ENCODE measurements around the gene IGF2BP2. TPM values are rescaled to one million over a fixed set of nuclear protein-coding genes. Genes with fewer than 3 reads are reported as not detected.
A peak's percentile ranks its signal among the peaks of the same experiment; 100 is the strongest.
"Not testable (repeated sequence)": the region's sequence is repeated elsewhere in the genome, so short reads cannot be mapped to it uniquely, and the experiment has no call there.

Gene IGF2BP2
- total RNA-seq, 1 experiment from 2014 or later: 75.9 TPM

- H3K4me1 Mint-ChIP-seq (ENCODE audit: low read depth, unreplicated experiment): peaks cover 16% of the 10 kb centered on the region
- H3K9me3 Mint-ChIP-seq (ENCODE audit: unreplicated experiment); H3K27me3 ChIP-seq (replicated peaks; ENCODE audit: control insufficient read depth, insufficient read depth, low read length); H3K36me3 ChIP-seq (ENCODE audit: control insufficient read depth, insufficient read depth, low read length); H3K36me3 Mint-ChIP-seq (ENCODE audit: insufficient read depth, unreplicated experiment); H3K27ac Mint-ChIP-seq (ENCODE audit: unreplicated experiment); H3K4me3 ChIP-seq (ENCODE audit: low read depth, low read length); H3K4me1 ChIP-seq; H3K4me3 Mint-ChIP-seq (ENCODE audit: unreplicated experiment); H3K27me3 Mint-ChIP-seq (ENCODE audit: insufficient read depth, unreplicated experiment); H3K9me3 ChIP-seq; BruUV-seq (replicated peaks): not testable (repeated sequence)
- ChIA-PET POLR2A (interaction anchor here (0.5 to 0.6 kb wide), 2 partner anchors 9 to 183 kb away, joined by 3 to 4 read pairs; partner anchors contain the start of gene SENP2), CTCF (interaction anchor here (0.6 to 2.0 kb wide), 18 partner anchors 9 to 175 kb away, joined by 3 to 21 read pairs (median 4); no protein-coding TSS in a partner anchor)
- intact Hi-C loops (cut with micrococcal nuclease; ENCODE audit: unreplicated experiment): loop anchor here (1.0 to 2.0 kb wide), 3 partner anchors 34 to 108 kb away; no protein-coding TSS in a partner anchor
- DNase-seq: peak; percentile 52 to 69
- TF ChIP-seq CTCF (IDR thresholded peaks at IDR 0.05; ENCODE audit: insufficient read depth in 1 of 2, low read depth in 1 of 2, low read length in 1 of 2, severe bottlenecking in 1 of 2, unreplicated experiment in 1 of 2): peak; percentile 74 to 80
Observed at GRCh38 chr3:185768578-185768982, 56.3 kb downstream of the IGF2BP2 start.

DNA sequence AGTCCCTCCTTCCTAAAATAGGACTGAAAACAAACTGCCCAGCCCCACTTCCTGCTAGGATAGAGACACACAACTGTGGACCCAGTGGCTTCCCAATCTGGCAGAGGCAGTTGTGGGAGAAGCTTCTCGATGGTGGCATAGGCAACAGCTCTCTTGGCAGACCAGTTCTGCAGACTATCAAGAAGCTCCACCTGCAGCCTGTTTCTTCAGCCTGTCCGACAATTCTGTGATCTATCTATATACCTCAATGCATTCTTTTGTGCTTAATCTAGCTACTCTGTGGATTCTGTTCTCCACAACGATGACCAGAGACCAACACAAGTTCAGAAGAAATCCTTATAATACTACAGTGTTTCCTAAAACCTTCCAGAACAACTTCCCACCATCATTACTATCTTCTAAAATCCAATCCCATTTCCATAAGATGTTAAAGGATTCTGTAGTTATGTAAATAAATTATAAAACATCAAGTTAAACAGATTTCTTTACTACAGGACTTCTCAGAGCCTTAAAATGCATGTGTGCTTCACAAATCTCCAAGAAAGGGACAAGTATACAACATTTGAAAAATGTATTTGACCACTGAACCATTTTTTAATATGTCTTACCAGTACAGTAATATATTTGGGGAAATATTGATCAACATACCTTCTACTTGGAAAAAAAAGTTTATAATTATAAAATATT lies 57.7 kb downstream of the IGF2BP2 start:
- H3K9me3 ChIP-seq: no peaks in the 10 kb centered on the region
- TF ChIP-seq CTCF (IDR thresholded peaks at IDR 0.05; ENCODE audit: insufficient read depth in 1 of 2, low read depth in 1 of 2, low read length in 1 of 2, severe bottlenecking in 1 of 2, unreplicated experiment in 1 of 2): no peak
- Mint-ChIP-seq H3K27ac (ENCODE audit: unreplicated experiment) (no peak overlapping the region), H3K27me3 (ENCODE audit: insufficient read depth, unreplicated experiment) (no peaks in the 10 kb centered on the region), H3K4me1 (ENCODE audit: low read depth, unreplicated experiment) (peaks cover 19% of the 10 kb centered on the region), H3K36me3 (ENCODE audit: insufficient read depth, unreplicated experiment) (peaks cover 9% of the 10 kb centered on the region), H3K9me3 (ENCODE audit: unreplicated experiment) (no peaks in the 10 kb centered on the region), H3K4me3 (ENCODE audit: unreplicated experiment) (no peak overlapping the region)
- no peaks in the 10 kb centered on the region for H3K36me3 ChIP-seq (ENCODE audit: control insufficient read depth, insufficient read depth, low read length)
- CTCF ChIA-PET: interaction anchor here (2.7 kb wide), 1 partner anchor 34 kb away, joined by 12 read pairs; no protein-coding TSS in a partner anchor
- intact Hi-C loops (cut with micrococcal nuclease; ENCODE audit: unreplicated experiment): no loop called here
- no peak overlapping the region for H3K4me3 ChIP-seq (ENCODE audit: low read depth, low read length)
- POLR2A ChIA-PET: no interaction called here
- no peaks in the 10 kb centered on the region for H3K4me1 ChIP-seq
- no peak for DNase-seq
- no TSS peak for BruUV-seq (replicated peaks)
- H3K27me3 ChIP-seq (replicated peaks; ENCODE audit: control insufficient read depth, insufficient read depth, low read length): no peaks in the 10 kb centered on the region

- CTCF ChIA-PET: interaction anchor here (2.7 kb wide), 1 partner anchor 33 kb away, joined by 12 read pairs; no protein-coding TSS in a partner anchor
- no peak for DNase-seq
- H3K4me3 ChIP-seq (ENCODE audit: low read depth, low read length): no peak overlapping the region
- no TSS peak for BruUV-seq (replicated peaks)
- intact Hi-C loops (cut with micrococcal nuclease; ENCODE audit: unreplicated experiment): no loop called here
- Mint-ChIP-seq H3K4me3 (ENCODE audit: unreplicated experiment) (no peak overlapping the region), H3K27me3 (ENCODE audit: insufficient read depth, unreplicated experiment) (no peaks in the 10 kb centered on the region), H3K36me3 (ENCODE audit: insufficient read depth, unreplicated experiment) (peaks cover 9% of the 10 kb centered on the region), H3K4me1 (ENCODE audit: low read depth, unreplicated experiment) (peaks cover 19% of the 10 kb centered on the region), H3K9me3 (ENCODE audit: unreplicated experiment) (no peaks in the 10 kb centered on the region), H3K27ac (ENCODE audit: unreplicated experiment) (no peak overlapping the region)
- H3K27me3 ChIP-seq (replicated peaks; ENCODE audit: control insufficient read depth, insufficient read depth, low read length): no peaks in the 10 kb centered on the region
- H3K36me3 ChIP-seq (ENCODE audit: control insufficient read depth, insufficient read depth, low read length): no peaks in the 10 kb centered on the region
- H3K4me1 ChIP-seq: no peaks in the 10 kb centered on the region
- TF ChIP-seq CTCF (IDR thresholded peaks at IDR 0.05; ENCODE audit: insufficient read depth in 1 of 2, low read depth in 1 of 2, low read length in 1 of 2, severe bottlenecking in 1 of 2, unreplicated experiment in 1 of 2): no peak
- H3K9me3 ChIP-seq: no peaks in the 10 kb centered on the region
- POLR2A ChIA-PET: no interaction called here
Observed at GRCh38 chr3:185766329-185767001, 58.4 kb downstream of the IGF2BP2 start.
